ENCODE data around the gene ANKMY2. TPM values are rescaled to one million over a fixed set of nuclear protein-coding genes. Genes with fewer than 3 reads are reported as not detected.

Gene ANKMY2
- total RNA-seq, 2 experiments from 2014 or later = 3.3 to 5.1 TPM

DNA sequence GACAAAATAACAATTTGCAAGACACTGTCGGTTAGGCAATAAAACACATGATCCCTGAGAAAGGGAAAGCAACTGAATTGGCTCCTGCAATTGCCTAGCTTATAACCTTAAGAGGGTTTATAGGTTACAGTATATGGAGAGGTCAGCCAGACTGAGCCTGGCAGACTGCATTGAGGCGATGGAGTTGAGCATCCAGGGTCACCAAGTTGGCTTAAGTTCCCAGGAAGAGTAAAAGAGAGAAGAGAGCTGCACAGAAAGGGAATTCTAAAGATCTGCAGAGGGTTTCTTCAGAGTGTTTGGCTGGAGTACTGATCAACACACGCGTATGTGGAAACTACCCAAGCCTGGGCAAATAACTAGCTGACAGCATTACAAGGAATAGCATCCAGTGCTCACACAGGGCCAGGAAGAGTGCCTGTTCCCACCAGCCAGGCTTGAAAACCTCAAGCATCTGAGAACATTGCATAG is 11.2 kb downstream of the ANKMY2 start:
- H3K9me3 Mint-ChIP-seq = no peaks in the 10 kb centered on the region
- Histone ChIP-seq H3K27me3 (ENCODE audit: control insufficient read depth in 1 of 2, insufficient read depth in 2 of 2, low read length in 2 of 2) (no peaks in the 10 kb centered on the region), H3K9me3 (ENCODE audit: control insufficient read depth in 1 of 2, insufficient read depth in 1 of 2, low read length in 2 of 2) (no peaks in the 10 kb centered on the region), H3K4me1 (ENCODE audit: insufficient read depth, low read length) (no peaks in the 10 kb centered on the region), H3K36me3 (ENCODE audit: insufficient read depth, low read length) (no peaks in the 10 kb centered on the region), H3K27ac (ENCODE audit: low read depth in 1 of 2, low read length in 2 of 2) (no peak overlapping the region), H3K4me3 (ENCODE audit: low read length) (no peak overlapping the region)
- H3K27ac Mint-ChIP-seq = no peak overlapping the region
- H3K36me3 Mint-ChIP-seq (ENCODE audit: low read depth) = peaks cover 39% of the 10 kb centered on the region
- intact Hi-C loops (cut with DNase I, micrococcal nuclease) = no loop called here
- ATAC-seq (ENCODE audit: poor library complexity) = no peak
- DNase-seq = no peak
- ChIA-PET CTCF (no interaction called here), POLR2A (interaction anchor here (1.3 kb wide), 1 partner anchor 11 kb away, joined by 5 read pairs; the partner anchor contains the start of genes ANKMY2 and BZW2)
- H3K4me1 Mint-ChIP-seq (ENCODE audit: low read depth) = no peaks in the 10 kb centered on the region
- TF ChIP-seq CTCF (IDR thresholded peaks at IDR 0.05) = no peak
- H3K4me3 Mint-ChIP-seq = no peak overlapping the region
- no peaks in the 10 kb centered on the region for H3K27me3 Mint-ChIP-seq

DNA sequence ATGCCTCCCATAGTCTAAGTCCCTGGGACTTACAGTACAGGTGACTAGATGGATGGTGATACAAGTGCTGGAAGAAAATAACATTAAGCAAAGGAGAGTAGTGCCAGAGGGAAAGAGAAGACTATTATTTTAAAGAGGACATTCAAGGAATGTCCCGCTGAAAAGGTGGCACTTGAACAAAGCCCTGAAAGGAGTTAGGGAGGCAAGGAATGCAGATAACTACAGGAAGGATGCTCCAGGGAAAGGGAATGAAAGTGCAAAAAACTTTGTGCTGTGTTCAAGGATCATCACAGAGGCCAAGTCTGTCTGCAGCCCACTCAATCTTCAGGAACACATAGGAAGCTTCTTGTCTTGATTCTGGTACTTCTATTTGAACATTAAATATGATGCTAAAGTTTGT is 14.9 kb downstream of the ANKMY2 start:
- POLR2A ChIA-PET = no interaction called here

GRCh38 chr7:16627236-16627635 is 18.3 kb downstream of the ANKMY2 start:
- Histone ChIP-seq H3K27ac (ENCODE audit: low read depth in 1 of 2, low read length in 2 of 2) (no peak overlapping the region), H3K4me3 (ENCODE audit: low read length) (no peak overlapping the region), H3K4me1 (ENCODE audit: insufficient read depth, low read length) (no peaks in the 10 kb centered on the region), H3K27me3 (ENCODE audit: control insufficient read depth in 1 of 2, insufficient read depth in 2 of 2, low read length in 2 of 2) (no peaks in the 10 kb centered on the region), H3K36me3 (ENCODE audit: insufficient read depth, low read length) (peaks cover 19% of the 10 kb centered on the region), H3K9me3 (ENCODE audit: control insufficient read depth in 1 of 2, insufficient read depth in 1 of 2, low read length in 2 of 2) (no peaks in the 10 kb centered on the region)
- DNase-seq (no peak), ATAC-seq (ENCODE audit: poor library complexity) (no peak)
- Mint-ChIP-seq H3K27ac (no peak overlapping the region), H3K4me1 (ENCODE audit: low read depth) (no peaks in the 10 kb centered on the region), H3K36me3 (ENCODE audit: low read depth) (peaks cover 36% of the 10 kb centered on the region), H3K27me3 (no peaks in the 10 kb centered on the region), H3K4me3 (no peak overlapping the region), H3K9me3 (no peaks in the 10 kb centered on the region)
- TF ChIP-seq CTCF (IDR thresholded peaks at IDR 0.05) = no peak
- intact Hi-C loops (cut with DNase I, micrococcal nuclease) = no loop called here
- ChIA-PET POLR2A (no interaction called here), CTCF (no interaction called here)

More for the DNA sequence above, 14.9 kb downstream of the ANKMY2 start:
- Histone ChIP-seq H3K4me3 (ENCODE audit: low read length) (no peak overlapping the region), H3K9me3 (ENCODE audit: control insufficient read depth in 1 of 2, insufficient read depth in 1 of 2, low read length in 2 of 2) (no peaks in the 10 kb centered on the region), H3K27me3 (ENCODE audit: control insufficient read depth in 1 of 2, insufficient read depth in 2 of 2, low read length in 2 of 2) (no peaks in the 10 kb centered on the region), H3K36me3 (ENCODE audit: insufficient read depth, low read length) (peaks cover 5% of the 10 kb centered on the region), H3K4me1 (ENCODE audit: insufficient read depth, low read length) (no peaks in the 10 kb centered on the region), H3K27ac (ENCODE audit: low read depth in 1 of 2, low read length in 2 of 2) (no peak overlapping the region)
- ATAC-seq (ENCODE audit: poor library complexity) (no peak), DNase-seq (no peak)
- TF ChIP-seq CTCF (IDR thresholded peaks at IDR 0.05) = no peak
- no peaks in the 10 kb centered on the region for H3K9me3 Mint-ChIP-seq
- no peak overlapping the region for H3K4me3 Mint-ChIP-seq
- H3K27me3 Mint-ChIP-seq = no peaks in the 10 kb centered on the region
- H3K27ac Mint-ChIP-seq = no peak overlapping the region
- peaks cover 20% of the 10 kb centered on the region for H3K36me3 Mint-ChIP-seq (ENCODE audit: low read depth)
- intact Hi-C loops (cut with DNase I, micrococcal nuclease) = no loop called here
- no peaks in the 10 kb centered on the region for H3K4me1 Mint-ChIP-seq (ENCODE audit: low read depth)
- CTCF ChIA-PET = no interaction called here
